DMS53 treated with DMSO at 0.1 percent for 48 hours (cell line): ENCODE data around the gene RHEBL1.

Source experiments
- DNase-seq: peaks from one replicate; lab custom pipeline; 2025; ENCODE audit not compliant: unreplicated experiment; lab: John Stamatoyannopoulos, UW

RHEBL1 gene

DNA sequence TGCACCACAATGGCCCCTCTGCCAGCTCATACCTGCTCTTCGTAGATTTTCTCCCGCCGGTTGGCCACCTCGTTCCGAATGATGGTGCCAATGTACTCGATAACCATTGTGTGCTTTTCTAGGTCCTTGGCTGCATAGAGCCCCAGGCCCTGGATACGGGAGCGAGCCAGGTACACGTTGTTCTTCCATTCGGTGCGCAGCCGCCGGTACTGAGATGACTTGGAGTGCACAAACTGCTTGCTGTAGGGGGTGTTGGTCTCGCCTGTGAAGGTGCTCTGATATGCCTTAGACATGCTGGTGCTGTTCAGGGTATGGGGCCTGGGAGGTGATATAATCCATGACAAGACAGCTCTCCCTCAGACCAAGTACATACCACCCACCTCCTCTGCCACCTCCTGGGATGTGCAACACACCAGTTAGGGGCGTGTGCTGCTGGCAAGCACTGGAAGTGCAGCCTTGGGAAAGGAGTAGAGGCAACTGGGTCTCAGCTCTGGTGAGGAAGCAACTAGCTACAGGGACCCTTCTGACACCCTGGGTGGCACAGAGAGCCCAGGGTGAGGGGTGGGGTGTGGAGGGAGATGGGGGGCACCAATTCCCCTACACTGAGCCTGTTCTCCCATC lies 47.1 kb downstream of the RHEBL1 start:
- DNase-seq, result no peak

DNA sequence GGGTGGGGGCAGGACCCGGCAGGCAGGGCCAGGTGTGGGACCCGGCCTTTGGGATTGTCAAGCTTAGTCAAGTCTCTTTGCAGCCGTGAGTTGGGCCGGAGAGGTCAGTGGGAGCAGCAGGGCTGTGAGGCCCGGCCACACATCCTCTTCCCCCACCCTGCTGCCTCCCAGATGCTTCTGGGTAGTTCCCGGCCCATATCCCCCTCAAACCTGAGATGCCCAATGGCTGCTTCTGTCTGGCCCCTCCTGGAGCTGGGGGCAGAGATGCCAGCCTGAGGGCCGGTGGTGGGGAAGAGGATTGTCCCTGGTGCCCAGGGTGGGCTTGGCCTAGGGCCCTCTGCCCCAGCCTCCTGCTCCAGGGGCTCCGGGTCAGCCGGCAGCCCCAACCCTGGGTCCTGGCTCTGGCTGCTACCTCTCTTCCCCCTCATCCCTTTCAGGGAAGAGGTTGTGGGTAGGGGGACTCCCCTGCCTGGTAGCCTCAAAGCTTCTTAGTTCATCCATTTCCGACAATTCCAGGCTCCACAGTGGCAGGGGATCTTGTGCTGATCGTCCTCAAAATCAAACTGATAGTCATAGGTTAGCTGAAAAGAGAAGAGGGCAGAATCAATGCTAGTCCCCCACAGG lies 48.4 kb downstream of the RHEBL1 start:
- DNase-seq, result no peak

DNA sequence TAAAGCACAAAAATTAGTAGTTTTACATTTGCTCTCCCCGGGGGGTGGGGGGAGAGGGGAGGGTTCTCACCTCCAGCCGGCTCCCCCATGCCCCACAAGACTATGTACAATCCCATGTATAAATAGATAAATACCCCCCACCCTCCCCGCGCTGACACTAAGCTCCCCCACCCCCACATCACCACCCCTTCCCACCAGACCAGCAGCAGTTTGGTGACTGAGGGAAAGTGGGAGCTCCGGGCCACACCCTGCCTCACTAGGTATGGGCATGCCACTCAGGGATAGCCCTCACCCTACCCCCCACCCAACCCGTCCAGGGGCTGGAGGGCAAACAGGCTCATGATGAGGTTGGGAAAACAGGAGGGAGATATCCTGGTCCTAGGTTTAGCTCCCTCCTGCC lies 49.3 kb downstream of the RHEBL1 start:
- no peak for DNase-seq

DNA sequence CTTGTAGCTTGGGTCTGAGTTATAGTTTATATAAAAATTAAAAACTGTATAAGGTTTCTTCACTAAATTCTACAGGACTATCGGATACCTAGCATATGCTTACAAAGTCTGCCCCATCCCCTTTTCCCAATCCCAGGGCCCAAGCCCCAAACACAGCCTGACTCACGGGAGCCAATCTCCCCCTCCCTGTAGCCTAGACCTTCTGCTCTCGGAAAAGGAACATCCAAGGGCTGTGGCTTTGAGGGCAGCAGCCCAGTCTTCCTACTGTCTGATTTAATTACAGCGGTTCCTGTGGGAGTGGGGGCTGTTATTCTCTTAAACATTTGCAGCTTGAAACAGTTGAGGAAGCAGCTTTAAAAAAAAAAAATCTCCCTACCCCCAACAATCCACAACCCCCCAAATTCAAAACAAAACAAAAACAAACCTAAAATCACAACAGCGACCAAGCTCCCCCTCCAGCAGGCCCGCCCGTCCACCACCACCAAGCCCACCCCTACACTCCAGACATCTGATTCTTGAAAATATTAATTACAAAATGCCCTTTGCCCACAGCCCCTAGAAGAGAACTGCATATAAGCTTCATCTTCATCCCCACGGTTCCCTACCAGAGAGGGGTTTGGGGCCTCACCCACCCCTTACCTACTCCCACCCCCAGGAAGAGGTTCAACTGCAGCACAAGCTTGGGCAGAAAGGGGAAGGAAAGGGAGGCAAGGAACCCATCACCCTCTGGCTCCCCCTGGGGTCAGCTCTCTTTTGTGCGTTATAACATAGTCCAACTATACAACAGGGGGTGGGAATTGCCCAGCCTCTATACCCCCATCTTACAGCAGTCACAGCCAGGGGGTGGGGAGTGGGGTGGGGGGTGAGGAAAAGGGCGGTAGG lies 50.1 kb downstream of the RHEBL1 start:
- DNase-seq, result peak; percentile 9

DNA sequence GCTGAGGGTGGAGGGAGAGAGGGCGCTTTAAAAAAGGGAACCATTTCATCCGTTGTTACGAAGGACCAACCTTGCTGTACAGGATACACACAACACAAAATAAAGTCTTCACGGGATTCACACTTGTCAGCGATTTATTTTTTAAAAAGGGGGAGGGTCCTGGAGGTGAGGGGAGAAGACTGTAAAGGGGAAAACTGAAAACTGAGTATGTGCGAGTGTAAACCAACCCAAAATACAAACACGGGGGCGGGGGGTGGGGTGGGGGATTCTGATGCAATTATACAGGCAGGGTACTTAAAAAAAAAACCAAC lies 50.7 kb downstream of the RHEBL1 start:
- DNase-seq, result no peak

DNA sequence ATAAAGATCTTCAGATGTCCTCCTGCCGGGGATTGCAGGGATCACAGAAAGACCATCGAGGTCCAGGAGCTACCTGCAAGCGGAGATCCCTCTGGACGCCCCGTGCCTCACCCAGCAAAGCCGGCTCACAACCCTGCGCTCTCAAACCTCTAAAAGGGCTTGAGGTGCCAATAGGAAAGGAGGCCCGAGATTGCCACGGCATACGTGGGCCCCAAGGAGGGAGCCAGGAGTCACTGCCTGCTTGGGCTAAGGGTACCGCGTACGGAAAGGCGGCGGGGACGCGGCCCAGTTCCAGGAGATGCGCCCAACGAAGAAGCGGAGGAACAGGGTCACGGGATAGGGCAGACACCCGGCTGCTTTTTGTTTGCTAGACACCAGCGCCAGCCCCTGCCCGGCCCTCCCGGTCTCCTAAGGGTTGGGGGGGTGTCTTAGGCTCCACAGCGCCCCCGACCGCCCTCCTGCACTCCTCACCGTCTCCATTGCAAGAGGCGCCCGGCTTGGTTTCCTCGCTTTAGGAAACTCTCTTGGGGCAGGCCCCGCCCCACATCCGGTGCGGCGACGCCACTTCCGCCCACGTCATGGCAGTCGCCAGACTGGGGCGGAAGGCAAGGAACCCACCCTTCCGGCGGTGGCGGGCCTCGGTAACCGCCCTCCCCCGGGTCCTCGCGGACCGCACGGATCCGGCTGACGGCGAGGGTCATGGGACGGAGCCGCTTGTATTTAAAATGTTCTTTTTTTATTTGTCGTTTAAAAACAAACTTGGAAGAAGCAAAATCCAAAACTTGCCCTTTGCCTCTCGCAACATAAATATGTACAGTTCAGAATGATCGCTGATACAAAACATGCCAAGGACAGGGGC lies 51.3 kb downstream of the RHEBL1 start, which contains the start of gene PRKAG1:
Gene PRKAG1, minus strand, starts transcription at position 516 of the 859 bp plus-strand sequence. Its CDS starts 36 bp downstream, at position 480.
- DNase-seq, result peak; percentile 90

DNA sequence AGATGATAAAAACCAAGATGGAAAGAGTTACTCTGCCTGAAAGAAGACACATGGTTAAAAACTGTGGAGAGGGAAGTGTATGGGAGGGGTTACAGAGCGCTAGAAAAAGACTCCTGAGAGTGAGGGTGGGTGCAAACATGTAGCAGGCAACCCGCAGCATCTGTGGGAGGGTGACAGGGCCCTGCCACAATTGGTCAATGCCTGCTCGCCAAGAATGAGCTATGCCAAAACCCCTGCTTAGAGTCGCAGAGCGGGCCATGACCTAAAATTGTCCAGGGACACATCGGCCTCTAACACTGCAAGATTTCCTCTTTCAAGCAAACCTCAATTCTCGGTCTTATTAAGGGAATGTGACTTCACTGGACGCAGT lies 51.9 kb downstream of the RHEBL1 start:
- DNase-seq, result no peak

DNA sequence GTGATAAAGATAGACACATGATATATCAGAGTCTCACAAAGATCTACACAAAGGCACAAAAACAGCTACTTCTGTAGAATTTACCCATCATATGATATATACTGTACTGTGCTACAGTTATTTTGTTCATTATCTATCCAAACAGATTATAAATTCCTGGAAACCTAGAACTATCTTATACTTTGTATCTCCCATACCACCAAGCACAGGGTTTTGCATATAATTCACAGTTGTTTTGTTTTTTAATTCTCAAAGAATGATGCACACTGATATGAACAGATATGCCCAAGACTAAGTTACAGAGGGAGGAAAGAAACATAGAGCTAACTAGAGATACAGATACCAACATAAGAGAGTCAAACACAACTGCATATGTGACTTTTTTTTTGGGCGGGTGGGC lies 54.6 kb downstream of the RHEBL1 start:
- DNase-seq, result no peak
